Raji (cell line): ENCODE results near the gene FRMD5.

ENCODE experiments used
- POLR2A ChIP-seq: IDR thresholded peaks from 2 replicates; pipeline ENCODE4 v1.6.1; 2011; ENCODE audit warnings: low read depth, low read length, control low read depth; ENCODE audit not compliant: insufficient read depth

FRMD5 gene

GRCh38 chr15:43941555-43941954 is 253.5 kb downstream of the FRMD5 start:
- no peak for TF ChIP-seq POLR2A

DNA sequence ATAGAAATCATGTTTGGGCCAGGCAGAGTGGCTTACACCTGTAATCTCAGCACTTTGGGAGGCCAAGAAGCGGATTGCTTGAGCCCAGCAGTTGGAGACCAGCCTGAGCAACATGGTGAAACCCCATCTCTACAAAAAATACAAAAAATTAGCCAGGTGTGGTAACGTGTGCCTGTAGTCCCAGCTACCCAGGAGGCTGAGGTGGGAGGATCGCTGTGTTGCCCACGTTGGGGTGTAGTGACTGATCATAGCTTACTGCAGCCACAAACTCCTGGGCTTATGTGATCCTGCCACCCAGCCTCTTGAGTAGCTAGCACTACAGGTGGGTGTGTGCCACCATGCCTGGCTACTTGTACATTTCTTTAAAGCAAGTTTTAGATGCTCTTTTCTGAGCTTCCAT is 254.0 kb downstream of the FRMD5 start:
- no peak for TF ChIP-seq POLR2A

DNA sequence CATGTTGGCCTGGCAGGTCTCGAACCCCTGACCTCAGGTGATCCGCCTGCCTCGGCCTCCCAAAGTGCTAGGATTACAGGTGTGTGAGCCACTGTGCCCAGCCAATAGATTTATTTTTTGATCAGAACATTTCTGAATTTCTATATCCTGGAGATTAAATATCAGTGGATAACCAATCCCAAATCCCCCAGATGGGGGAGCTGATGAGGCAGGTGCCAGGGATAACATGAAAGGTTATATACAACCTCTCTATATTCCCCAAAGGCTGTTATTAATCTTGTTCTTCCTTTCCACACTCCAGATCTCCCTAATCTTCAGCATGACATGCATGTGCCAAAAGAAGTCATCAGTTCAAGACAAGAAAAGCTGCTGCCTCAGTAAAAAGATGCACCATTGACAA is 256.0 kb downstream of the FRMD5 start:
- no peak for TF ChIP-seq POLR2A

- no peak for TF ChIP-seq POLR2A
Measured at GRCh38 chr15:43934480-43934879, 260.6 kb downstream of the FRMD5 start.

DNA sequence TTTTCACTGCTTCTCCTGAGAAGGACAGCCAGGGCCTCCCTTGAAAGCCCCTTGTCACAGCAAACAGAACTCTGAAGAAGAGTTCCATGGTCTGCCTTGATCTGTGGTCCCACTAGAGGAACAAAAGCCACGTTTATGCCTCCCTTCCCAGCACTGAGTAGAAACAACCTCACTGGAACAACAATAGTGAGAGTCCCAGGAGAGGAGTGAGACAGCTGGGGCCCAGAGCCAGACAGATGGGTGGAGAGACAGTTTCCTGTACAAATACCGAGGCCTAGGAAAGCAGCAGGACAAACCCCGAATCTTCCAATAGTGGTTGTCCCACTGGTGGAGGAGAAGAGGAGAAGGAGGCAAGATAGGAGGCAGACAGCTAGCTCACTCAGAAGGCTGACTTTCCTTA is 262.2 kb downstream of the FRMD5 start:
- TF ChIP-seq POLR2A, result no peak

GRCh38 chr15:43931790-43932435 is 263.2 kb downstream of the FRMD5 start:
- no peak for TF ChIP-seq POLR2A

DNA sequence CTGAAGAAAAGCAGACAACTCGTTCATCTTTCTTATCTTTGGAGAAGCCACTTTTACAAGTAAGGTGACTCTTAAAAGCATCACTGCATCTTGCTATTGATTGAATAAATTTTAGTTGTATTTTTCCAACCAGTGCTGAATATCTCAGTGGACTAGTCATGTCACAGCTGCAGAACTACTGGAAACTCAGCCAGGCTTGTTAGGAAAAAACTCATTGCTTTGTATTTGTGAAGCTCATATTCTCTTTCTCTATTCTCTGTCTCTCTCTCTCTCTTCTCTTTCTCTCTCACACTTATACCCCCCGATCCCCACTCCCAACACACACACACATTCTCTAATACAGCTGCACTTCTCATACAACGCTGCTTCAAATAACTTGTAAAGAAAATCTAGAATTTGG is 264.0 kb downstream of the FRMD5 start:
- TF ChIP-seq POLR2A, result no peak

GRCh38 chr15:43930556-43930955 is 264.5 kb downstream of the FRMD5 start:
- peak; percentile 71 for TF ChIP-seq POLR2A

GRCh38 chr15:43930079-43930478 is 265.0 kb downstream of the FRMD5 start:
- TF ChIP-seq POLR2A, result no peak

DNA sequence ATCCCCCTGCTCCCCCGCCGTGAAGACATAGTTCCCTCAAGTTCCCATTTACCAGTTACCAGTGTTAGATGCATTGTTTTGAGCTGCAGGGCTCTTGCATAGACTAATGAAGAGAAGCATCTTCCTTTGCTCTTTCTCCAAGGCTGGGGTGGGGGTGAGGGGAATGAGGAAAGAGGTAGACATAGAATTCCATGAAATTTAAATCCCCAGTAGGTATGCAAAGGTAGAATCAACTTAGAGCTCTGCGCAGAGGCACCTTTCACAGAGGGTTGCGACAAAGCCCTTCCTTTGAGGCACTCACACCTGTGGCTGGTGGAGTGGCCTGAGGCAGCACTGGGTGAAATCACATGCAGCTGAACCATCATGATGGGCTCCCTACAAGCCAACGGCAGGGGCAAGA is 266.9 kb downstream of the FRMD5 start:
- TF ChIP-seq POLR2A, result no peak

- TF ChIP-seq POLR2A, result no peak
Measured at GRCh38 chr15:43927203-43927602, 267.9 kb downstream of the FRMD5 start.

DNA sequence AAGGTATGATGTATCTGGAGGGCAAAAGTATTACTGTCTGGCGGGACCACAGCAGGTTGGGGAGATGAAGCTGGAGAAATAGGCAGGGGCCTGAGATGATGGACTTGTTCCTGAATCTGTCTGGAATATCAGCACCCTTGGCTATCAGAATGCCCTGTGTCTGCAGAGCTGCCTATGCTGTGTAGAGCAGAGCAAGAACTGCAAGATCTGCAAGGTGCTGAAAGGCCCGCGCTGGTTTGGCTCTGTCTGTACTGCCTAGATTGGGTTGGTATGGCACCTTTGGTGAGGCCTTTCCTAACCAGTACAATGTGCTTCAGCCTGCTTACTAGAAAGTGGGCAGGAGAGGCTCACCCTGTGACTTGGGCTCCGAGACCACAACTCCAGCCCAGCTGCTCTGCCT is 271.5 kb downstream of the FRMD5 start:
- no peak for TF ChIP-seq POLR2A

GRCh38 chr15:43922021-43922420 is 273.1 kb downstream of the FRMD5 start:
- no peak for TF ChIP-seq POLR2A

- no peak for TF ChIP-seq POLR2A
Measured at GRCh38 chr15:43920815-43921214, 274.3 kb downstream of the FRMD5 start.

- no peak for TF ChIP-seq POLR2A
Measured at GRCh38 chr15:43920254-43920600, 274.8 kb downstream of the FRMD5 start.

DNA sequence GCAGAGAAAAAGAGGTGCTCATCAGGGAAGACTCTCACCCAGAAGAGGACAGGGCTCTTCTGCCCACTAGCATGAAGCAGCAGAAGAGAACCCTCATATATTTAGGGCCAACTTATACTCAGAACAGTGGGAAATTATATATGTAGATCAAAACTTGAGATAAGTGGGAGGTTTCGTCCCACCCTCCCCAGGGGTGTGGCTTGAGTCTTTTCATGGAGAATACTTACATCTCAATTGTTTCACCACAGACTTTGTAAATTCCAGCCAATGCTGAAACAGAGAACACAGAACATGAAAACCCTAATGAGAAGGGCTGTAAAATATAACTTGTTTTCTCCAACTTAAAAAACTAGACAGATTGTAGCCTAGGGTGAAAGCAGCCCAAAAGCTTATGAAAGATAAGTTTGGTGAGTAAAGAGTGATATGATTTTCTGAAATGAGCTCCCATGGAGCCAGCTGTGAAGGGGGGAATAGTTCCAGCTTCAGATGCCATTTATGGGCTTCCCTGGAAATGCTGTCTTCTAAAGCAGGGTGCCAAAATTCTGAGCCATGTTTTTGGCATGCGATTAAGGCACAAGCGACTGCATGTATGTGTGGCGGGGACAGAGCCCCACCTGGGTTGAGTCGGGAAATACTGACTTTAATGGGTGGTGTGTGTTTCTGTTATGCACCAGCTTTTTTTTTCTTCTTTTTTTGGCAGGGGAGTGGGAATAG is 275.4 kb downstream of the FRMD5 start:
- TF ChIP-seq POLR2A, result no peak

DNA sequence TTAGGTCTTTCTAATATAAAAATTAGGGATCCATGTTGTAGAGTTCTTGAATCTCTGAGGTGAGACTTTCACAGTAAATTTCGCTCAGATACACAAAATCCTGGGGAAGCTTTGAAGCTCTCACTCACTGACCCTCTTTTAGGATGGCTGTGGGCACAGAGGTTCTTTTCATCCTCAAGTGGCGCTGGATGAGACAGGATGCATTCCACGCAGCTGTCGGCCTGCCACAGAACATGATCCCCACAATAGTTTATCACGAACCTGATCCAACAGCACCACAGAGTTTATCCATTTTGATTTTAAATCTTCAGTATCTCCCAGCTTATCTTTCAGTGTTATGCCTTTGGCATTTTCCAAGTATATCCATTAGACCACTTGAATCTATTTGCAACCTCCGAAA is 276.4 kb downstream of the FRMD5 start:
- TF ChIP-seq POLR2A, result no peak
